Ovary (tissue), 9 donors: Measurements from ENCODE around the gene PTPN3. TPM values are rescaled to one million over a fixed set of nuclear protein-coding genes. Genes with fewer than 3 reads are reported as not detected.

ENCODE experiments used
- DNase-seq, 5 donors: peaks; one replicate each; pipeline ENCODE4 v3.0.0-alpha.2; 2019 to 2020
- H3K27ac ChIP-seq, 2 donors: fragments of 200-600 bp; one replicate each; pipeline versions ENCODE4 v1.5.1 to v1.8.0; 2019 to 2022
- H3K27me3 ChIP-seq: fragments of 200-600 bp; one replicate; pipeline ENCODE4 v1.8.0; 2022
- H3K36me3 ChIP-seq: fragments of 200-600 bp; sonication (generic); one replicate; pipeline ENCODE4 v1.5.1; 2019
- H3K4me1 ChIP-seq: one replicate; pipeline ENCODE4 v1.8.1; 2013; ENCODE audit warnings: mild to moderate bottlenecking, moderate library complexity; ENCODE audit not compliant: insufficient read depth
- H3K4me3 ChIP-seq: fragments of 200-600 bp; sonication (generic); one replicate; pipeline ENCODE4 v1.5.1; 2017
- H3K9me3 ChIP-seq, 2 donors: fragments of 200-600 bp in 1 of 2; sonication (generic) in 1 of 2; one replicate each; pipeline versions ENCODE4 v1.5.1 to v1.8.1; 2013 to 2019; ENCODE audit warnings: mild to moderate bottlenecking in 1 of 2, moderate library complexity in 1 of 2
- CTCF ChIP-seq, 3 donors: fragments of 450-650 bp in 2 of 3; fragments of 200-600 bp in 1 of 3; IDR thresholded peaks; one replicate each; pipeline versions ENCODE4 v1.5.1 to v1.8.0; 2016 to 2022; ENCODE audit warnings: antibody characterized with exemption in 3 of 3, mild to moderate bottlenecking in 1 of 3
- EP300 ChIP-seq: sonication (generic); formaldehyde crosslinking; IDR thresholded peaks from one replicate; pipeline ENCODE4 v1.6.1; 2017; ENCODE audit warnings: antibody characterized with exemption
- POLR2A ChIP-seq: fragments of 450-650 bp; IDR thresholded peaks from one replicate; pipeline ENCODE4 v1.6.1; 2017; ENCODE audit warnings: antibody characterized with exemption, mild to moderate bottlenecking, moderate library complexity
- WGBS, 3 donors: extraction: QIAGEN DNeasy Blood & Tissue Kit in 1 of 3; methylation state at CpG; one replicate each; pipeline versions ENCODE4 v1.1.5 to v1.1.7; 2013 to 2017; 5-methylcytosine and 5-hydroxymethylcytosine counted together
- intact Hi-C, 4 donors: fragments of 100-400 bp; cut with DNase I; formaldehyde crosslinking; loops; one replicate each; pipeline versions ENCODE4 v1.11.0 to v1.15.1; 2022 to 2023
- polyA plus RNA-seq, 2 donors: library from polyadenylated mRNA; stranded (reverse); fragments of 200-250 nt in 1 of 2; fragments of 350-450 nt in 1 of 2; fragmentation: Illumina TruSeq in 1 of 2; extraction: RNeasy Lipid Tissue Mini Kit (QIAGEN cat#74804) in 1 of 2; gene quantifications; one replicate each; pipeline ENCODE4 v1.2.3, GENCODE V29; 2013 to 2014
- total RNA-seq, 7 donors: library from RNA; depleted of rRNA in 2 of 7; stranded (reverse); fragments of >200 nt in 2 of 7; fragmentation: NEBNext Ultra II Directional in 3 of 7; extraction: Animal tissue kit (Norgen Biotek cat#: 25700) in 3 of 7; gene quantifications; one replicate each; pipeline versions ENCODE4 v1.1.0 to v1.2.4, GENCODE V29; 2016 to 2023
- donor health status: DM: no; HTN: no; CAD: no; lungs with moderate emphysema.
- donor health status: DM: no; HTN: no; CAD: no.
- donor health status: Bipolar disorder and iron deficiency.
- donor health status: DM: yes; HTN: yes; CAD: no.
- donor health status: DM: no; HTN: no; CAD: no.
- donor health status: DM: yes; HTN: yes; CAD: no.

PTPN3 gene
- total and polyA plus RNA-seq, 9 donors = 0.20 to 17.8 (median 1.6) TPM

- Histone ChIP-seq H3K4me3 (no peak overlapping the region), H3K27ac (no peak overlapping the region), H3K9me3 (no peaks in the 10 kb centered on the region), H3K36me3 (no peaks in the 10 kb centered on the region), H3K4me1 (no peaks in the 10 kb centered on the region), H3K27me3 (no peaks in the 10 kb centered on the region)
- intact Hi-C loops = no loop called here
- no peak for TF ChIP-seq POLR2A
- no peak for DNase-seq
- WGBS, 3 donors = 82 to 94% (median 92%) methylated on average over 1 of the region's 1 CpG
Measured at GRCh38 chr9:109423877-109424276, 74.2 kb downstream of the PTPN3 start.

GRCh38 chr9:109422641-109423040 is 75.5 kb downstream of the PTPN3 start:
- H3K27ac ChIP-seq = no peak overlapping the region
- no peaks in the 10 kb centered on the region for H3K27me3 ChIP-seq
- TF ChIP-seq CTCF (IDR thresholded peaks at IDR 0.05) (no peak), EP300 (no peak)
- DNase-seq = no peak
- H3K9me3 ChIP-seq = no peaks in the 10 kb centered on the region
- no peaks in the 10 kb centered on the region for H3K36me3 ChIP-seq
- intact Hi-C loops = no loop called here
- WGBS, 3 donors = 37 to 46% (median 40%) methylated on average over 7 of the region's 7 CpGs
- H3K4me1 ChIP-seq = no peaks in the 10 kb centered on the region
- no peak overlapping the region for H3K4me3 ChIP-seq

GRCh38 chr9:109421026-109421970 is 76.8 kb downstream of the PTPN3 start:
- intact Hi-C loops = no loop called here
- H3K9me3 ChIP-seq = no peaks in the 10 kb centered on the region
- H3K4me3 ChIP-seq = no peak overlapping the region
- no peak for TF ChIP-seq EP300
- TF ChIP-seq CTCF (IDR thresholded peaks at IDR 0.05) = no peak
- no peak for TF ChIP-seq POLR2A
- H3K27me3 ChIP-seq = no peaks in the 10 kb centered on the region
- 88 to 91% (median 89%) methylated on average over 13 of the region's 13 CpGs for WGBS, 3 donors
- H3K36me3 ChIP-seq = no peaks in the 10 kb centered on the region
- no peak overlapping the region for H3K27ac ChIP-seq
- DNase-seq = no peak
- H3K4me1 ChIP-seq = no peaks in the 10 kb centered on the region

GRCh38 chr9:109419531-109419930 is 78.6 kb downstream of the PTPN3 start:
- Histone ChIP-seq H3K9me3 (no peaks in the 10 kb centered on the region), H3K4me1 (no peaks in the 10 kb centered on the region), H3K4me3 (no peak overlapping the region), H3K27ac (no peak overlapping the region), H3K27me3 (no peaks in the 10 kb centered on the region), H3K36me3 (no peaks in the 10 kb centered on the region)
- no peak for DNase-seq
- WGBS, 3 donors = 84 to 89% (median 87%) methylated on average over 4 of the region's 4 CpGs
- intact Hi-C loops = no loop called here
- TF ChIP-seq POLR2A (no peak), CTCF (IDR thresholded peaks at IDR 0.05) (no peak), EP300 (no peak)

- H3K27ac ChIP-seq = no peak overlapping the region
- intact Hi-C loops = no loop called here
- H3K4me3 ChIP-seq = no peak overlapping the region
- no peaks in the 10 kb centered on the region for H3K9me3 ChIP-seq
- H3K4me1 ChIP-seq = no peaks in the 10 kb centered on the region
- 82 to 87% (median 83%) methylated on average over 6 of the region's 6 CpGs for WGBS, 3 donors
- no peaks in the 10 kb centered on the region for H3K36me3 ChIP-seq
- no peak for TF ChIP-seq CTCF (IDR thresholded peaks at IDR 0.05)
- TF ChIP-seq POLR2A = no peak
- TF ChIP-seq EP300 = no peak
- no peaks in the 10 kb centered on the region for H3K27me3 ChIP-seq
- no peak for DNase-seq
Measured at GRCh38 chr9:109418827-109419226, 79.3 kb downstream of the PTPN3 start.
